Endothelial cell of umbilical vein (primary cell): ENCODE measurements around the gene FSTL4. TPM values are rescaled to one million over a fixed set of nuclear protein-coding genes. Genes with fewer than 3 reads are reported as not detected.

Experiments
- BruUV-seq: library from RNA; stranded (reverse); fragments of 400-500 nt; replicated peaks from 2 replicates; lab custom pipeline; 2021; lab: Mats Ljungman, UMichigan
- CTCF ChIA-PET: fragments of 300-600, 350-600 bp; sonication (Branson Sonifier 250); formaldehyde crosslinking; loops from one replicate; lab custom pipeline; 2021; ENCODE audit warnings: antibody characterized with exemption, inconsistent platforms; lab: Charles Lee
- POLR2A ChIA-PET: fragments of 300-600, 350-600 bp; sonication (Branson Sonifier 250); formaldehyde crosslinking; loops from one replicate; lab custom pipeline; 2021; ENCODE audit warnings: antibody characterized with exemption, inconsistent platforms; lab: Charles Lee
- DNase-seq: peaks from one replicate; pipeline ENCODE4 v3.0.0-alpha.2; 2011; ENCODE audit warnings: low read depth, low spot score
- FAIRE-seq: peaks from 2 replicates; lab custom pipeline; 2011; peaks lifted over from hg19 to GRCh38; lab: Jason Lieb, UNC
- H2AFZ ChIP-seq: 2 replicates; pipeline ENCODE4 v1.6.0; 2012; ENCODE audit warnings: low read depth, low read length, control low read depth, inconsistent platforms
- H3K27ac ChIP-seq: 2 replicates; pipeline ENCODE4 v1.5.1; 2011; ENCODE audit warnings: low read depth, mild to moderate bottlenecking, control low read depth, low read length, moderate library complexity; ENCODE audit not compliant: insufficient read depth
- H3K27me3 ChIP-seq, 2 experiments: 2 replicates each; pipeline versions ENCODE4 v1.6.0 to v1.6.1; 2011; ENCODE audit warnings: low read length in 2 of 2, mixed read lengths in 1 of 2; ENCODE audit not compliant: control insufficient read depth in 2 of 2, insufficient read depth in 2 of 2
- H3K36me3 ChIP-seq, 2 experiments: 2 replicates in 1 of 2; 3 replicates in 1 of 2; pipeline ENCODE4 v1.5.1; 2011; ENCODE audit warnings: low read length in 2 of 2, mild to moderate bottlenecking in 1 of 2, moderate library complexity in 1 of 2; ENCODE audit not compliant: control insufficient read depth in 2 of 2, insufficient read depth in 2 of 2; ENCODE audit errors: extremely low read depth in 1 of 2
- H3K4me1 ChIP-seq: 3 replicates; pipeline ENCODE4 v1.5.1; 2011; ENCODE audit warnings: mild to moderate bottlenecking, low read length; ENCODE audit not compliant: control insufficient read depth, insufficient read depth; ENCODE audit errors: extremely low read depth
- H3K4me2 ChIP-seq: 2 replicates; pipeline ENCODE4 v1.6.1; 2011; ENCODE audit warnings: low read length, control low read depth, mixed read lengths; ENCODE audit not compliant: insufficient read depth
- H3K4me3 ChIP-seq, 3 experiments: fragments of 200-600 bp in 1 of 3; sonication (generic), shearing (Covaris generic) in 1 of 3; replicated peaks in 1 of 3; 2 replicates each; pipeline ENCODE4 v1.5.1; 2011 to 2016; ENCODE audit warnings: control low read depth in 3 of 3, low read length in 3 of 3, mild to moderate bottlenecking in 2 of 3, inconsistent platforms in 1 of 3, low read depth in 1 of 3, moderate library complexity in 1 of 3; ENCODE audit not compliant: insufficient read depth in 1 of 3
- H3K79me2 ChIP-seq: 2 replicates; pipeline ENCODE4 v1.6.0; 2012; ENCODE audit warnings: low read length, inconsistent platforms; ENCODE audit not compliant: control insufficient read depth, insufficient read depth
- H3K9ac ChIP-seq: replicated peaks from 2 replicates; pipeline ENCODE3; 2011; ENCODE audit warnings: low read length, control low read depth; ENCODE audit not compliant: insufficient read depth; ENCODE audit errors: extremely low read depth
- H3K9me1 ChIP-seq: replicated peaks from 3 replicates; pipeline ENCODE4 v1.6.0; 2011; ENCODE audit warnings: mild to moderate bottlenecking, low read length; ENCODE audit not compliant: control insufficient read depth, insufficient read depth; ENCODE audit errors: extremely low read depth
- H3K9me3 ChIP-seq: replicated peaks from 2 replicates; pipeline ENCODE4 v1.5.1; 2012; ENCODE audit warnings: low read length, inconsistent platforms; ENCODE audit not compliant: control insufficient read depth, insufficient read depth
- H4K20me1 ChIP-seq: replicated peaks from 2 replicates; pipeline ENCODE3; 2011; ENCODE audit warnings: mild to moderate bottlenecking, low read length; ENCODE audit not compliant: control insufficient read depth, insufficient read depth; ENCODE audit errors: extremely low read depth
- EZH2 ChIP-seq: IDR thresholded peaks from 2 replicates; pipeline ENCODE4 v1.6.1; 2012; ENCODE audit warnings: borderline replicate concordance, low read depth, mild to moderate bottlenecking, moderate library complexity, low read length, inconsistent platforms; ENCODE audit not compliant: severe bottlenecking
- FOS ChIP-seq: IDR thresholded peaks from 2 replicates; pipeline ENCODE4 v1.6.1; 2011; ENCODE audit warnings: mild to moderate bottlenecking, low read length, moderate library complexity, borderline replicate concordance; ENCODE audit not compliant: insufficient read depth
- GATA2 ChIP-seq: IDR thresholded peaks from 2 replicates; pipeline ENCODE4 v1.7.0; 2011; ENCODE audit warnings: low read depth, mild to moderate bottlenecking, moderate library complexity, mixed read lengths, low read length; ENCODE audit not compliant: insufficient read length, insufficient read depth
- JUN ChIP-seq: IDR thresholded peaks from 2 replicates; pipeline ENCODE4 v1.6.1; 2011; ENCODE audit warnings: borderline replicate concordance, low read depth; ENCODE audit not compliant: insufficient read length, insufficient read depth
- MYC ChIP-seq: IDR thresholded peaks from one replicate; pipeline ENCODE4 v1.6.1; 2011; ENCODE audit warnings: mild to moderate bottlenecking, low read depth, low read length
- POLR2A ChIP-seq: IDR thresholded peaks from 2 replicates; pipeline ENCODE4 v1.6.1; 2012; ENCODE audit warnings: low read depth, mild to moderate bottlenecking, control low read depth, low read length
- POLR2AphosphoS5 ChIP-seq: IDR thresholded peaks from 2 replicates; pipeline ENCODE4 v1.6.1; 2012; ENCODE audit warnings: low read depth, mild to moderate bottlenecking, control low read depth, low read length, moderate library complexity; ENCODE audit not compliant: insufficient read depth
- dilution Hi-C: fragments of 300-500 bp; cut with MboI; formaldehyde crosslinking; loops from one replicate; pipeline ENCODE4 v1.15.0; 2019; ENCODE audit warnings: low sequenced_read_pairs; ENCODE audit not compliant: extremely low pct_ligation_motif_present
- intact Hi-C: fragments of 100-400 bp; cut with micrococcal nuclease; formaldehyde crosslinking; loops from one replicate; pipeline ENCODE4 v1.10.0; 2022
- polyA plus RNA-seq, 4 experiments: library from polyadenylated mRNA; depleted of rRNA in 3 of 4; stranded (reverse) in 3 of 4; unstranded in 1 of 4; fragments of >200 nt; gene quantifications; 2 replicates each; pipeline versions ENCODE4 v1.2.1 to v1.2.3, GENCODE V29; 2011 to 2012; ENCODE audit warnings: missing spikeins in 1 of 4
- total RNA-seq: library from RNA; stranded (reverse); gene quantifications from 2 replicates; pipeline ENCODE4 v1.2.3, GENCODE V29; 2021
- TF ChIP-seq, protein P1 (sequence below): IDR thresholded peaks from 2 replicates; pipeline ENCODE4 v1.6.1; 2011; ENCODE audit not compliant: insufficient read depth, insufficient read length
- TF ChIP-seq, protein P2 (sequence below), 2 donors: IDR thresholded peaks; 1 replicate in 1 of 2; 2 replicates in 1 of 2; pipeline ENCODE4 v1.5.1; 2011; ENCODE audit warnings: low read length in 2 of 2, mild to moderate bottlenecking in 2 of 2, moderate library complexity in 2 of 2, control low read depth in 1 of 2, inconsistent platforms in 1 of 2, low read depth in 1 of 2; ENCODE audit not compliant: insufficient read depth in 1 of 2; ENCODE audit errors: extremely low read depth in 1 of 2

FSTL4 gene
- total and polyA plus RNA-seq, 2 donors (not counting 3 experiments of a cell fraction or from before 2014, with no cell fraction given), result 0.18 TPM; not detected in 1

DNA sequence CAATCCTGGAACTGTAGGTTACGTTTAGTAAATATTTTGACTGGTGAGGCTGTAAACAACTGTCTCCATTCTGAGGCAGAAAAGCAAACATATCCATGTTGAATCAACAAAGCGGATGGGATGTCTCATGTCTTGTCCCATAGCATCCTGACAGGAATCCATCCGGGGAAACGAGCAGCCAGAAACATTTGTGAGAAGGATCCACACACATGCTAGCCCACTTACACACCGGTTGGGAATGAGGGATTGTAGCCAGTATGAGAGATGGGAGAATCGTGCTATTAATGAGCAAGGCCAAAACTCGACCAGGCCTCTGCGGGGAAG is 117.5 kb downstream of the FSTL4 start:
- Histone ChIP-seq H3K4me1 (no peaks in the 10 kb centered on the region), H3K9ac (no peak overlapping the region), H3K9me3 (no peaks in the 10 kb centered on the region), H3K79me2 (no peaks in the 10 kb centered on the region), H3K4me2 (no peak overlapping the region), H4K20me1 (no peaks in the 10 kb centered on the region), H2AFZ (no peak overlapping the region), H3K27me3 (peaks cover 0 to 2% of the 10 kb centered on the region in 2 experiments), H3K9me1 (no peaks in the 10 kb centered on the region), H3K4me3 (no peak overlapping the region), H3K27ac (no peak overlapping the region), H3K36me3 (no peaks in the 10 kb centered on the region)
- dilution Hi-C loops, result no loop called here
- POLR2A ChIA-PET, result no interaction called here
- FAIRE-seq, result no peak
- CTCF ChIA-PET, result interaction anchor here (0.9 kb wide), 1 partner anchor 34 kb away, joined by 3 read pairs; no protein-coding TSS in a partner anchor
- no peak for TF ChIP-seq GATA2
- TF ChIP-seq FOS, result no peak
- TF ChIP-seq POLR2AphosphoS5, result no peak
- TF ChIP-seq, protein P1, sequence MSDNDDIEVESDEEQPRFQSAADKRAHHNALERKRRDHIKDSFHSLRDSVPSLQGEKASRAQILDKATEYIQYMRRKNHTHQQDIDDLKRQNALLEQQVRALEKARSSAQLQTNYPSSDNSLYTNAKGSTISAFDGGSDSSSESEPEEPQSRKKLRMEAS, result no peak
- TF ChIP-seq EZH2, result no peak
- TF ChIP-seq MYC, result no peak
- TF ChIP-seq, protein P2, sequence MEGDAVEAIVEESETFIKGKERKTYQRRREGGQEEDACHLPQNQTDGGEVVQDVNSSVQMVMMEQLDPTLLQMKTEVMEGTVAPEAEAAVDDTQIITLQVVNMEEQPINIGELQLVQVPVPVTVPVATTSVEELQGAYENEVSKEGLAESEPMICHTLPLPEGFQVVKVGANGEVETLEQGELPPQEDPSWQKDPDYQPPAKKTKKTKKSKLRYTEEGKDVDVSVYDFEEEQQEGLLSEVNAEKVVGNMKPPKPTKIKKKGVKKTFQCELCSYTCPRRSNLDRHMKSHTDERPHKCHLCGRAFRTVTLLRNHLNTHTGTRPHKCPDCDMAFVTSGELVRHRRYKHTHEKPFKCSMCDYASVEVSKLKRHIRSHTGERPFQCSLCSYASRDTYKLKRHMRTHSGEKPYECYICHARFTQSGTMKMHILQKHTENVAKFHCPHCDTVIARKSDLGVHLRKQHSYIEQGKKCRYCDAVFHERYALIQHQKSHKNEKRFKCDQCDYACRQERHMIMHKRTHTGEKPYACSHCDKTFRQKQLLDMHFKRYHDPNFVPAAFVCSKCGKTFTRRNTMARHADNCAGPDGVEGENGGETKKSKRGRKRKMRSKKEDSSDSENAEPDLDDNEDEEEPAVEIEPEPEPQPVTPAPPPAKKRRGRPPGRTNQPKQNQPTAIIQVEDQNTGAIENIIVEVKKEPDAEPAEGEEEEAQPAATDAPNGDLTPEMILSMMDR (IDR thresholded peaks at IDR 0.05; ENCODE audit: extremely low read depth in 1 of 2, insufficient read depth in 1 of 2, low read depth in 1 of 2, low read length in 2 of 2), result no peak
- no peak for TF ChIP-seq JUN
- TF ChIP-seq POLR2A, result no peak
- BruUV-seq, result no TSS peak
- intact Hi-C loops, result no loop called here
- DNase-seq, result no peak
